Measurements from ENCODE around the gene AZU1.
"Not testable (repeated sequence)": the region's sequence is repeated elsewhere in the genome, so short reads cannot be mapped to it uniquely, and the experiment has no call there.

AZU1 gene

DNA sequence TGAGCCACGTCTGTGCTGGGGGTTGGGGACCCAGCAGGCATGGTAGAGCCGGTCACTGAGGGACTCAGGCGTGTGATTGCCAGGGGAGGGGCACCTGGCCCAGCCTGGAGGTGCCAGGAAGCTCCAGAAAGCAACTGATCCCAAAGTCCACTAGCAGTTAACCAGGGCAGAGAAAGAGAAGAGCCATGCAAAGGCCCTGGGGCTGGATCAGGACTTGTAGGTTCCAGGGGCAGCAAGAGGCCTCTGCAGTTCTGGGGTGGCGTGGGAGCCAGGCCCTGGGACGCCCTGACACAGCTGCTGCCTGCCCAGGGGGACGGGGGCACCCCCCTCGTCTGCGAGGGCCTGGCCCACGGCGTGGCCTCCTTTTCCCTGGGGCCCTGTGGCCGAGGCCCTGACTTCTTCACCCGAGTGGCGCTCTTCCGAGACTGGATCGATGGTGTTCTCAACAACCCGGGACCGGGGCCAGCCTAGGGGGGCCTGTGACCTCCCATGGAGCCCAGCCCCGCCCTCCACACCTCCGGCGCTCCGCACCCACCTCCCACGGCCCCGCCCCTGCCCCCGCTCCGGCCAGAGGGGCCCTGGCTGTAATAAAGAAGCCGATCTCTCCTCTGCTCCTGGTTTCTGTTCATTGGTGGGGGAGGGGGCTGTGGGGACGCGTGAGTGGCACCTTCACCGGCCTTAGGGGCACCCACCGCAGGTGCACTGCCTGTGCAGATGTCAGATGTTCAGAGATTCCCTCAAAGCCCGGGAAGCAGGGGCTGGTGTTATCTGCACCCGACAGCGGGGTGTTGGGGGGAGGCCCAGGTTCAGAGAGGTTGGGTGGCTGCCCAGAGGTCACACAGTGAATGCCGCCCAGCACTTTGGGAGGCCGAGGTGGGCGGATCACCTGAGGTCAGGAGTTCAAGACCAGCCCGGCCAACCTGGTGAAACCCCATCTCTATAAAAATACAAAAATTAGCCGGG lies 4.1 kb downstream of the AZU1 start:
- no peak for DNase-seq (ENCODE audit: low read depth)

GRCh38 chr19:834216-834615 lies 6.6 kb downstream of the AZU1 start:
- DNase-seq (ENCODE audit: low read depth) = no peak

DNA sequence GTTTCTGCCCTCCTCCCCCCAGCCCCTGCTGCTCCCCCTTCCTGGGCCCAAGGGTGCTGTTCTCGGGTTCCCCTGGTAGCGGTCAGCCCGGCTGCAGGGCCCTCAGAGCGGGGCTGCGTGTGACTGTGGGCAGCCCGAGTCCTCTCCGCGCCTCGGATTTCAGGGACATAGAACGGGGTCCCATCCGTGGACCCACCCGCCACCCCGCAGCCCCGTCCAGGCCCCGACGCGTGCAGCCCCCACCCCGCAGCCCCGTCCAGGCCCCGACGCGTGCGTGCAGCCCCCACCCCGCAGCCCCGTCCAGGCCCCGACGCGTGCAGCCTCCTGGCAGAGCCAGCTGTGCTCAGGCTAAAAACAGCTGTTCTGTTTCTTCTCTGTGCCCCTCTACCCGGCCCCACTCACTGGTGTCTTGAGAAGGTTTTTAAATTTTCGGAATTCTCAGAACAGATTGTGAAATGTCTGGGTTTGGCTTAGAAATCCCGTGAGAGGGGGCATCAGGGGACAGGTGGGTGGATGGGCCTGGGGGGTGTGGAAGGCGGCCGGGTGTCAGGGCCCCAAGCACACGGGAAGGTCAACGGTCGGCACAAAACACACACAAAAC lies 7.7 kb downstream of the AZU1 start:
- DNase-seq (ENCODE audit: low read depth) = no peak

- no peak for DNase-seq (ENCODE audit: low read depth)
Measured at GRCh38 chr19:840519-841206, 13.0 kb downstream of the AZU1 start, which contains the start of gene PRTN3. TSS of gene PRTN3 (plus strand) at chr19:840999. CDS start at chr19:841009, 10 bp downstream.

DNA sequence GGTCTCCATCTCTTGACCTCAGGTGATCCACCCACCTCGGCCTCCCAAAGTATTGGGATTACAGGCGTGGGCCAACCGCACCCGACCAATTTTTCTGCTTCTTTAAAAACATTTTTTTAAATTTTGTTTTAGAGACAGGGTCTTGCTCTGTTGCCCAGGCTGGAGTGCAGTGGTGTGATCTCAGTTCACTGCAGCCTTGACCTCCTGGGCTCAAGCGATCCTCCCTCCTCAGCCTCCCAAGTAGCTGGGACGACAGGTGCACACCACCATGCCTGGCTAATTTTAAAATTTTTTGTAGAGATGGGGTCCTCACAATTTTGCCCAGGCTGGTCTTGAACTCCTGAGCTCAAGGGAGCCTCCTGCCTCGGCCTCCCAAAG lies 15.2 kb downstream of the AZU1 start:
- DNase-seq (ENCODE audit: low read depth) = not testable (repeated sequence)

DNA sequence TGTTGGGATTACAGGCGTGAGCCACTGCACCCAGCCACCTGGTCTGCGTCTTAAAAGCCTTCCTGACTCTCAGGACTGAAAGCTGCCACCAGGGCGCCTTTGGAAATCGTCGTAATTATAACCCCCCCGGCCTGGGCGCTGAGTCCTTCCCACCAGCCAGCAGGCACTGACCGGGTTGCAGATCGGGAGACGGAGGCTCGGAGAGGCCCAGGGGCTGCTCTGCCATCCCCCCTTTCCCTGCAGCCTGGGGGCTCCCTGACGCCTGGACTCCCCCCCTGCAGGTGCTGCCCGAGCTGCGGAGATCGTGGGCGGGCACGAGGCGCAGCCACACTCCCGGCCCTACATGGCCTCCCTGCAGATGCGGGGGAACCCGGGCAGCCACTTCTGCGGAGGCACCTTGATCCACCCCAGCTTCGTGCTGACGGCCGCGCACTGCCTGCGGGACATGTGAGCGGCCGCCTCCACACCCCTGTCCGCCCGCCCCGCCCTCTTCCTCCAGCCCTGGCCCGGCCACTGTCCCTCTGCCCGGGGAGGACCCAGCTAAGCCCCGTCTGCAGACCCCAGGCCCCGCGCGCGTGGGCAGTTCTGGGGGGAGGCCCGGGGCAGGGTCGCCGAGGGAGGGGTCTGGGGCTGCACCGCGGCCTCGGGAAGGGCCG lies 15.7 kb downstream of the AZU1 start:
- no peak for DNase-seq (ENCODE audit: low read depth)

DNA sequence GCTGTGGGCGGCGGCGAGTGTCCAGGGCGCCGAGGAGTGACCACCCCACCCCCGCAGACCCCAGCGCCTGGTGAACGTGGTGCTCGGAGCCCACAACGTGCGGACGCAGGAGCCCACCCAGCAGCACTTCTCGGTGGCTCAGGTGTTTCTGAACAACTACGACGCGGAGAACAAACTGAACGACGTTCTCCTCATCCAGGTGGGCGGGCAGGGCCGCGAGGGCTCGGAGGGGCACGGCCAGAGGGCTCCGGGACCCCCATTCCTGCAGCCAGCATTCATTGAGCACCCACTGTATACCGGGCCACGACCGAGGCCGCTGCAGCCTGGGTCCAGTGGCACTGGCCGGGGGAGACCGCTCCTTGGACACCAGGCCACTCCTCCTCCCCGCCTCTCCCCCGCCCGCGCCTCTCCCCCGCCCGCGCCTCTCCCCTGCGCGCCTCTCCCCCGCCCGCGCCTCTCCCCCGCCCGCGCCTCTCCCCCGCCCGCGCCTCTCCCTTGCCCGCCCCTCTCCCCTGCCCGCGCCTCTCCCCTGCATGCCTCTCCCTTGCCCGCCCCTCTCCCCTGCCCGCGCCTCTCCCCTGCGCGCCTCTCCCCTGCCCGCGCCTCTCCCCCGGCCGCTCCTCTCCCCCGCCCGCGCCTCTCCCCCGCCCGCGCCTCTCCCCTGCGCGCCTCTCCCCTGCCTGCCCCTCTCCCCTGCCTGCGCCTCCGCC lies 16.4 kb downstream of the AZU1 start:
- DNase-seq (ENCODE audit: low read depth) = no peak

DNA sequence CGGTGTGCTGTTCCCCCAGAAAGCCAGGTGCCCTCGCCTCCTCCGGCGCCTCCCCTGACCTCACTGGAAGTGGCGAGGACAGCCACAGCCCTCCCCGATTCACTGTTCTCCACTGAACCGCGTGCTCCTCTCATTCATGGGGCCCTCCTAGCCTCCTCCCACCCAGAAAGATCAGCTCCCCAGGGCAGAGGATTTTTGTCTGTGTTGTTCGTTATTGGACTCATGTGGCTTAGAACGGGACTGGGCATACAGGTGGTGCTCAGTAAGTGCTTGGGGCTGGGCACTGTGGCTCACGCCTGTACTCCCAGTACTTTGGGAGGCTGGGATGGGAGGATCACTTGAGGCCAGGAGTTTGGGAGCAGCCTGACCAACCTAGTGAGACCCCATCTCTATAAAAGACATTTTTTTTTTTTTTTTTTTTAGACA lies 16.9 kb downstream of the AZU1 start:
- DNase-seq (ENCODE audit: low read depth) = no peak

DNA sequence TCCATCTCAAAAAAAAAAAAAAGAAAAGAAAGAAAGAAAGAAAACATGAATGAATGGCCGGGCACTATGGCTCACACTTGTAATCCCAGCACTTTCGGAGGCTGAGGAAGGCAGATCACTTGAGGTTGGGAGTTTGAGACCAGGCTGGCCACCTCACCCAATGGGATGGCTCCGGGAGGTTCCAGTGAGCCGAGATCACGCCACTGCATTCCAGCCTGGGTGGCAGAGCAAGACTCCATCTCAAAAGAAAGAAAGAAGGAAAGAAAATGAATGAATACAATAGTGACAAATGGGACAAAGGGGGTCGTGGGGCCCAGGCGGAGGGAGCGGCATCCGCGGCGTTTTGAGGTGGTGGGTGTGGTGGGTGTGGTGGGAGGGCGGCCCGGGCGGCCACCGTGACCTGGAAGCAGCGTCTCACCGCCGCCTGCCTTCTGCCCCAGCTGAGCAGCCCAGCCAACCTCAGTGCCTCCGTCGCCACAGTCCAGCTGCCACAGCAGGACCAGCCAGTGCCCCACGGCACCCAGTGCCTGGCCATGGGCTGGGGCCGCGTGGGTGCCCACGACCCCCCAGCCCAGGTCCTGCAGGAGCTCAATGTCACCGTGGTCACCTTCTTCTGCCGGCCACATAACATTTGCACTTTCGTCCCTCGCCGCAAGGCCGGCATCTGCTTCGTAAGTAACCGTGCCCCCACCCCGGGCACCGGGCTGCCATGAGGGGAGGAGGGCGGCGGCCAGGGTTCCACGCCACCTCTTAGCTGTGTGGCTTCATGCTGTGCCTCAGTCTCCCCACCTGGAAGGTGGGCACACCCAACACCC lies 18.3 kb downstream of the AZU1 start:
- no peak for DNase-seq (ENCODE audit: low read depth)

GRCh38 chr19:848386-848921 lies 20.8 kb downstream of the AZU1 start:
- no peak for DNase-seq (ENCODE audit: low read depth)

- not testable (repeated sequence) for DNase-seq (ENCODE audit: low read depth)
Measured at GRCh38 chr19:849195-849594, 21.6 kb downstream of the AZU1 start.

- DNase-seq (ENCODE audit: low read depth) = peak; percentile 30
Measured at GRCh38 chr19:850221-850978, 22.8 kb downstream of the AZU1 start.

GRCh38 chr19:850979-851335 lies 23.3 kb downstream of the AZU1 start:
- no peak for DNase-seq (ENCODE audit: low read depth)

- no peak for DNase-seq (ENCODE audit: low read depth)
Measured at GRCh38 chr19:852136-853013, 24.7 kb downstream of the AZU1 start, which contains the start of gene ELANE. TSS of gene ELANE (plus strand) at chr19:852303. CDS start at chr19:852329, 26 bp downstream.

GRCh38 chr19:853014-853585 lies 25.5 kb downstream of the AZU1 start:
- DNase-seq (ENCODE audit: low read depth) = no peak

DNA sequence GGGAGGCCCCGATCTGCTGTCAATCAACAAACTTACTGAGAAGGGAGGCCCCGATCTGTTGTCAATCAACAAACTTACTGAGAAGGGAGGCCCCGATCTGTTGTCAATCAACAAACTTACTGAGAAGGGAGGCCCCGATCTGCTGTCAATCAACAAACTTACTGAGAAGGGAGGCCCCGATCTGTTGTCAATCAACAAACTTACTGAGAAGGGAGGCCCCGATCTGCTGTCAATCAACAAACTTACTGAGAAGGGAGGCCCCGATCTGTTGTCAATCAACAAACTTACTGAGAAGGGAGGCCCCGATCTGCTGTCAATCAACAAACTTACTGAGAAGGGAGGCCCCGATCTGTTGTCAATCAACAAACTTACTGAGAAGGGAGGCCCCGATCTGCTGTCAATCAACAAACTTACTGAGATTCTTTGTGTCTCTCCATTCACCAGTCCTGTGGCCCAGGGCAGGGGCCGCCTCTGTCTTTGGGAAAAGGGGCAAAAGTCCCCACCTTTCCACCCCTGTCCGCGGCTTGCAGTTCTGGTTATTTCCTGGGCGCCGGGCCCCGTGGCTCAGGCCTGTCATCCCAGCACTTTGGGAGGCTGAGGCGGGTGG lies 26.1 kb downstream of the AZU1 start:
- DNase-seq (ENCODE audit: low read depth) = not testable (repeated sequence)

DNA sequence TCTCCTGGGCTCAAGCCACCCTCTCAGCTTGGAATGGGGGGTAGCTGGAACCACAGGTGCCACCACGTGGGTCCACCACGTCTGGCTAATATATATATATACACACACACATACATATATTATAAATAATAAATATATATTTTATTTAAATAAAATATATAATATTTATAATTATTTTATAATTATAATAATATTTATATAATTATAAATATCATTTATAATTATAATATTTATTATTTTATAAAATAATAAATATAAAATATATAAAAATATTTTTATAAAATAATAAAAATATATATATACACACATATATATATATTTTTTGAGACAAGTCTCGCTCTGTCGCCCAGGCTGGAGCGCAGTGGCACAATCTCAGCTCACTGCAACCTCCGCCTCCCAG lies 26.9 kb downstream of the AZU1 start:
- no peak for DNase-seq (ENCODE audit: low read depth)

GRCh38 chr19:855142-855541 lies 27.5 kb downstream of the AZU1 start:
- DNase-seq (ENCODE audit: low read depth) = no peak
